Smooth muscle cell (in vitro differentiated cells): Measurements from ENCODE around the gene RNF150. TPM values are rescaled to one million over a fixed set of nuclear protein-coding genes. Genes with fewer than 3 reads are reported as not detected.

ENCODE experiments used
- DNase-seq: peaks from one replicate; lab custom pipeline; 2025; ENCODE audit not compliant: unreplicated experiment; lab: John Stamatoyannopoulos, UW
- H2AFZ ChIP-seq: fragments of 200-600 bp; sonication (generic); 2 replicates; pipeline ENCODE4 v1.6.0; 2016; ENCODE audit warnings: antibody characterized with exemption, low read depth, mild to moderate bottlenecking
- H3F3A ChIP-seq: fragments of 200-600 bp; sonication (generic); 2 replicates; pipeline ENCODE4 v1.6.0; 2017; ENCODE audit warnings: antibody characterized with exemption, low read depth
- H3K27ac ChIP-seq: fragments of 200-600 bp; sonication (generic); 2 replicates; pipeline ENCODE4 v1.5.1; 2016; ENCODE audit warnings: low read depth, mild to moderate bottlenecking
- H3K27me3 ChIP-seq: fragments of 200-600 bp; sonication (generic); 2 replicates; pipeline ENCODE4 v1.6.1; 2016; ENCODE audit warnings: low read depth, mild to moderate bottlenecking
- H3K36me3 ChIP-seq: fragments of 200-600 bp; sonication (generic); 2 replicates; pipeline ENCODE4 v1.5.1; 2016; ENCODE audit warnings: low read depth
- H3K4me1 ChIP-seq: fragments of 200-600 bp; sonication (generic); 2 replicates; pipeline ENCODE4 v1.5.1; 2016; ENCODE audit warnings: low read depth
- H3K4me2 ChIP-seq: fragments of 200-600 bp; sonication (generic); 2 replicates; pipeline ENCODE4 v1.6.0; 2016; ENCODE audit warnings: mild to moderate bottlenecking
- H3K4me3 ChIP-seq: fragments of 200-600 bp; sonication (generic); 2 replicates; pipeline ENCODE4 v1.5.1; 2016; ENCODE audit warnings: mild to moderate bottlenecking
- H3K79me2 ChIP-seq: fragments of 200-600 bp; sonication (generic); 2 replicates; pipeline ENCODE4 v1.6.0; 2016; ENCODE audit warnings: low read depth, mild to moderate bottlenecking
- H3K9ac ChIP-seq: fragments of 200-600 bp; sonication (generic); 2 replicates; pipeline ENCODE4 v1.6.0; 2016; ENCODE audit warnings: low read depth
- H3K9me3 ChIP-seq: fragments of 200-600 bp; sonication (generic); replicated peaks from 2 replicates; pipeline ENCODE4 v1.5.1; 2016; ENCODE audit warnings: low read depth
- H4K20me1 ChIP-seq: fragments of 200-600 bp; sonication (generic); 2 replicates; pipeline ENCODE4 v1.6.0; 2016; ENCODE audit warnings: low read depth
- CTCF ChIP-seq: fragments of 200-600 bp; sonication (generic); IDR thresholded peaks from 2 replicates; pipeline ENCODE4 v1.5.1; 2017; ENCODE audit warnings: borderline replicate concordance, mild to moderate bottlenecking, antibody characterized with exemption; ENCODE audit not compliant: insufficient read depth, poor library complexity, severe bottlenecking
- WGBS: methylation state at CpG from one replicate; pipeline ENCODE4 v1.1.7; 2016; ENCODE audit warnings: low lambda C conversion rate; 5-methylcytosine and 5-hydroxymethylcytosine counted together
- polyA plus RNA-seq: library from polyadenylated mRNA; unstranded; fragments of >200 nt; fragmentation: Nextera tagmentation; extraction: Ambion mirVana; gene quantifications from 2 replicates; pipeline ENCODE4 v1.2.1, GENCODE V29; 2016
- total RNA-seq: library from RNA; depleted of rRNA; stranded (reverse); fragments of >200 nt; gene quantifications from 2 replicates; pipeline ENCODE4 v1.2.3, GENCODE V29; 2014

RNF150 gene
- total and polyA plus RNA-seq, 2 experiments from 2014 or later = 0.09 to 2.2 TPM

GRCh38 chr4:141140391-141141200, 7.3 kb upstream of the RNF150 start:
- peaks cover 26% of the 10 kb centered on the region for H3K27me3 ChIP-seq
- no peak overlapping the region for H3K27ac ChIP-seq
- no peak for DNase-seq

GRCh38 chr4:141133999-141134995, 1.0 kb upstream of the RNF150 start:
- no peak for DNase-seq
- Histone ChIP-seq H3K9ac (no peak overlapping the region), H3K4me1 (peaks cover 4% of the 10 kb centered on the region), H4K20me1 (no peaks in the 10 kb centered on the region), H3F3A (no peaks in the 10 kb centered on the region), H3K79me2 (no peaks in the 10 kb centered on the region), H3K27me3 (peaks cover 77% of the 10 kb centered on the region), H3K4me2 (no peak overlapping the region), H3K27ac (no peak overlapping the region), H2AFZ (no peak overlapping the region), H3K4me3 (no peak overlapping the region), H3K36me3 (no peaks in the 10 kb centered on the region), H3K9me3 (no peaks in the 10 kb centered on the region)
- WGBS = 72% methylated on average over 11 of the region's 11 CpGs
- TF ChIP-seq CTCF = no peak

More at GRCh38 chr4:141140391-141141200, 7.3 kb upstream of the RNF150 start:
- Histone ChIP-seq H3K36me3 (no peaks in the 10 kb centered on the region), H3K4me3 (no peak overlapping the region), H3K79me2 (no peaks in the 10 kb centered on the region), H2AFZ (no peak overlapping the region), H4K20me1 (no peaks in the 10 kb centered on the region), H3K9ac (no peak overlapping the region), H3K4me2 (no peak overlapping the region), H3K9me3 (no peaks in the 10 kb centered on the region), H3F3A (no peaks in the 10 kb centered on the region), H3K4me1 (no peaks in the 10 kb centered on the region)
- TF ChIP-seq CTCF = no peak
- WGBS = 82% methylated on average over 3 of the region's 3 CpGs

- Histone ChIP-seq H3K4me2 (peak overlapping the region; percentile 97), H3K4me3 (peak overlapping the region; percentile 79), H3K79me2 (no peaks in the 10 kb centered on the region), H4K20me1 (no peaks in the 10 kb centered on the region), H3K9ac (no peak overlapping the region), H3F3A (no peaks in the 10 kb centered on the region), H3K27ac (no peak overlapping the region), H3K9me3 (no peaks in the 10 kb centered on the region), H3K4me1 (peaks cover 4% of the 10 kb centered on the region), H2AFZ (peak overlapping the region; percentile 83), H3K27me3 (peaks cover 82% of the 10 kb centered on the region), H3K36me3 (no peaks in the 10 kb centered on the region)
- no peak for TF ChIP-seq CTCF
- DNase-seq = peak; percentile 49
- WGBS = 0% methylated on average over 11 of the region's 42 CpGs
Observed at GRCh38 chr4:141132709-141133145, 542 bp downstream of the RNF150 start.
